ENCODE measurements around the gene LINGO4. TPM values are rescaled to one million over a fixed set of nuclear protein-coding genes. Genes with fewer than 3 reads are reported as not detected.

LINGO4 gene
- total RNA-seq, 1 experiment from 2014 or later: not detected

- no peaks in the 10 kb centered on the region for H3K9me3 ChIP-seq (ENCODE audit: low read depth, low read length, poor library complexity, severe bottlenecking)
- H3K27me3 ChIP-seq (replicated peaks; ENCODE audit: insufficient read depth, low read depth, low read length, poor library complexity): no peaks in the 10 kb centered on the region
- TF ChIP-seq EZH2 (IDR thresholded peaks at IDR 0.05; ENCODE audit: borderline replicate concordance, low read depth, low read length, poor library complexity, severe bottlenecking) (no peak), CTCF (conservative IDR thresholded peaks at IDR 0.05; ENCODE audit: low read depth, low read length) (no peak)
- no peaks in the 10 kb centered on the region for H3K4me1 ChIP-seq (ENCODE audit: insufficient read depth, low read length, poor library complexity, severe bottlenecking)
- H3K36me3 ChIP-seq (ENCODE audit: insufficient read depth, low read length, poor library complexity, severe bottlenecking): no peaks in the 10 kb centered on the region
- H3K27ac ChIP-seq (ENCODE audit: low read depth, low read length, poor library complexity, severe bottlenecking): no peak overlapping the region
- BruUV-seq (replicated peaks): no TSS peak
- no peak for DNase-seq (ENCODE audit: low spot score)
- no peak overlapping the region for H3K4me3 ChIP-seq (ENCODE audit: low read depth, low read length, poor library complexity, severe bottlenecking)
- intact Hi-C loops (cut with micrococcal nuclease; ENCODE audit: unreplicated experiment): no loop called here
- ChIA-PET POLR2A (ENCODE audit: low non-redundant PET) (no interaction called here), CTCF (no interaction called here)
Observed at GRCh38 chr1:151823175-151823574, 18.0 kb upstream of the LINGO4 start.

GRCh38 chr1:151822404-151822803, 17.2 kb upstream of the LINGO4 start:
- intact Hi-C loops (cut with micrococcal nuclease; ENCODE audit: unreplicated experiment): no loop called here
- no peak overlapping the region for H3K4me3 ChIP-seq (ENCODE audit: low read depth, low read length, poor library complexity, severe bottlenecking)
- CTCF ChIA-PET: no interaction called here
- DNase-seq (ENCODE audit: low spot score): no peak
- H3K36me3 ChIP-seq (ENCODE audit: insufficient read depth, low read length, poor library complexity, severe bottlenecking): no peaks in the 10 kb centered on the region
- H3K27me3 ChIP-seq (replicated peaks; ENCODE audit: insufficient read depth, low read depth, low read length, poor library complexity): no peaks in the 10 kb centered on the region
- no TSS peak for BruUV-seq (replicated peaks)
- TF ChIP-seq EZH2 (IDR thresholded peaks at IDR 0.05; ENCODE audit: borderline replicate concordance, low read depth, low read length, poor library complexity, severe bottlenecking): no peak
- no peak for TF ChIP-seq CTCF (conservative IDR thresholded peaks at IDR 0.05; ENCODE audit: low read depth, low read length)
- no peaks in the 10 kb centered on the region for H3K9me3 ChIP-seq (ENCODE audit: low read depth, low read length, poor library complexity, severe bottlenecking)
- H3K27ac ChIP-seq (ENCODE audit: low read depth, low read length, poor library complexity, severe bottlenecking): no peak overlapping the region
- H3K4me1 ChIP-seq (ENCODE audit: insufficient read depth, low read length, poor library complexity, severe bottlenecking): no peaks in the 10 kb centered on the region
- POLR2A ChIA-PET (ENCODE audit: low non-redundant PET): no interaction called here

DNA sequence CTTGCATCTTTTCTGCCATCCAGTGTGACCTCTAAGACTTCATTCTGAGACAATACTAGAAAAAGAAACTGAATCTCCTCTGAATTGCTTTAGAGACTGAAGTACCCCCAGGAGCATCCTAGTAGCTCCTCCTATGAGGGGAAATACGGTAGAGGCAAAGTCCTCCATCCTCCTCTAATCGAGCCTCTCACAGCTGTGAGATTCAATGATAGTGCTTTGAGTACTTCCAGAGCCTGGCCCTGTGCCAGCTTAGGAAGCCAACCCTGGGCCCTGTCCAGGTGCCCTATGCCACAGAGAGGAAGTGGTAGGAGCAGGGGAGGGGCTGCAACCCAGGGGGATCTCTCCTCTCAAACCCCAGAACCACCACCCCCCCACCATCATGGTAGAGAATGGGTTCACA, 15.7 kb upstream of the LINGO4 start:
- ChIA-PET CTCF (no interaction called here), POLR2A (ENCODE audit: low non-redundant PET) (no interaction called here)
- H3K9me3 ChIP-seq (ENCODE audit: low read depth, low read length, poor library complexity, severe bottlenecking): no peaks in the 10 kb centered on the region
- DNase-seq (ENCODE audit: low spot score): no peak
- no TSS peak for BruUV-seq (replicated peaks)
- no peak overlapping the region for H3K27ac ChIP-seq (ENCODE audit: low read depth, low read length, poor library complexity, severe bottlenecking)
- no peak overlapping the region for H3K4me3 ChIP-seq (ENCODE audit: low read depth, low read length, poor library complexity, severe bottlenecking)
- intact Hi-C loops (cut with micrococcal nuclease; ENCODE audit: unreplicated experiment): no loop called here
- no peaks in the 10 kb centered on the region for H3K27me3 ChIP-seq (replicated peaks; ENCODE audit: insufficient read depth, low read depth, low read length, poor library complexity)
- TF ChIP-seq EZH2 (IDR thresholded peaks at IDR 0.05; ENCODE audit: borderline replicate concordance, low read depth, low read length, poor library complexity, severe bottlenecking): no peak
- TF ChIP-seq CTCF (conservative IDR thresholded peaks at IDR 0.05; ENCODE audit: low read depth, low read length): no peak
- H3K4me1 ChIP-seq (ENCODE audit: insufficient read depth, low read length, poor library complexity, severe bottlenecking): no peaks in the 10 kb centered on the region
- no peaks in the 10 kb centered on the region for H3K36me3 ChIP-seq (ENCODE audit: insufficient read depth, low read length, poor library complexity, severe bottlenecking)
